HepG2 (cell line): ENCODE results near the gene PRPSAP1. TPM values are rescaled to one million over a fixed set of nuclear protein-coding genes. Genes with fewer than 3 reads are reported as not detected.

Experiments used
- CENPX ChIP-seq: sonication (generic); formaldehyde crosslinking; IDR thresholded peaks from 2 replicates; pipeline ENCODE4 v1.9.0; 2021; ENCODE audit warnings: mild to moderate bottlenecking, missing genetic modification reagents, moderate library complexity
- EZH2 ChIP-seq: conservative IDR thresholded peaks from 2 replicates; pipeline ENCODE4 v1.6.1; 2012; ENCODE audit warnings: mild to moderate bottlenecking, low read depth, low read length, moderate library complexity
- PCBP1 ChIP-seq: fragments of 200-400 bp; formaldehyde crosslinking; IDR thresholded peaks from 2 replicates; pipeline ENCODE4 v1.6.1; 2017; ENCODE audit warnings: mild to moderate bottlenecking, low read depth, low read length, borderline replicate concordance
- PITX1 ChIP-seq: sonication (generic); formaldehyde crosslinking; IDR thresholded peaks from 2 replicates; pipeline ENCODE4 v1.5.1; 2020; ENCODE audit warnings: mild to moderate bottlenecking, missing genetic modification reagents
- RAD21 ChIP-seq: fragments of 450-650 bp; formaldehyde crosslinking; IDR thresholded peaks from 2 replicates; pipeline ENCODE4 v1.5.0; 2020; ENCODE audit warnings: mild to moderate bottlenecking
- RAD51 ChIP-seq: fragments of 450-650 bp; IDR thresholded peaks from 2 replicates; pipeline ENCODE4 v1.6.1; 2016; ENCODE audit warnings: borderline replicate concordance
- RORA ChIP-seq: sonication (generic); formaldehyde crosslinking; IDR thresholded peaks from 2 replicates; pipeline ENCODE4 v1.5.0; 2020; ENCODE audit warnings: mild to moderate bottlenecking, missing genetic modification reagents, moderate library complexity
- TP53 ChIP-seq: sonication (generic); formaldehyde crosslinking; conservative IDR thresholded peaks from 2 replicates; pipeline ENCODE4 v1.4.0; 2020; ENCODE audit warnings: missing genetic modification reagents
- ZNF225 ChIP-seq: sonication (generic); formaldehyde crosslinking; IDR thresholded peaks from 2 replicates; pipeline ENCODE4 v1.4.0; 2020; ENCODE audit warnings: mild to moderate bottlenecking, missing genetic modification reagents
- ZNF253 ChIP-seq: sonication (generic); formaldehyde crosslinking; IDR thresholded peaks from 2 replicates; pipeline ENCODE4 v1.8.0; 2022; ENCODE audit warnings: mild to moderate bottlenecking, missing genetic modification reagents, borderline replicate concordance
- ZNF260 ChIP-seq: sonication (generic); formaldehyde crosslinking; IDR thresholded peaks from 2 replicates; pipeline ENCODE4 v1.4.0; 2020; ENCODE audit warnings: missing genetic modification reagents, low read depth, mild to moderate bottlenecking, borderline replicate concordance
- ZNF501 ChIP-seq: sonication (generic); formaldehyde crosslinking; IDR thresholded peaks from 2 replicates; pipeline ENCODE4 v1.5.1; 2020; ENCODE audit warnings: mild to moderate bottlenecking, moderate library complexity, missing genetic modification reagents
- ZNF768 ChIP-seq: sonication (generic); formaldehyde crosslinking; IDR thresholded peaks from 2 replicates; pipeline ENCODE4 v1.4.0; 2020; ENCODE audit warnings: missing genetic modification reagents
- polyA plus RNA-seq, 8 experiments: library from polyadenylated mRNA; depleted of rRNA in 3 of 8; stranded (reverse) in 7 of 8; unstranded in 1 of 8; fragments of >200 nt; fragmentation: Illumina TruSeq in 4 of 8; extraction: Trizol in 4 of 8; gene quantifications; 2 replicates each; pipeline versions ENCODE4 v1.2.1 to v1.2.3, GENCODE V29; 2011 to 2016; ENCODE audit warnings: low read depth in 4 of 8, missing spikeins in 1 of 8, mixed read lengths in 1 of 8; ENCODE audit not compliant: insufficient read depth in 1 of 8
- total RNA-seq, 5 experiments: library from RNA; depleted of rRNA; stranded (reverse); fragments of >200 nt; fragmentation: Illumina TruSeq; extraction: Trizol; gene quantifications; 2 replicates each; pipeline ENCODE4 v1.2.3, GENCODE V29; 2016; ENCODE audit warnings: low read depth in 1 of 5
- TF ChIP-seq, protein P1 (sequence below): sonication (generic); formaldehyde crosslinking; IDR thresholded peaks from 2 replicates; pipeline ENCODE4 v1.8.0; 2022; ENCODE audit warnings: low read depth, missing genetic modification reagents
- TF ChIP-seq, protein P2 (sequence below): sonication (generic); formaldehyde crosslinking; IDR thresholded peaks from 2 replicates; pipeline ENCODE4 v1.9.0; 2022; ENCODE audit warnings: low read depth, missing genetic modification reagents
- TF ChIP-seq, protein P3 (sequence below): sonication (generic); formaldehyde crosslinking; IDR thresholded peaks from 2 replicates; pipeline ENCODE4 v1.5.0; 2020; ENCODE audit warnings: mild to moderate bottlenecking, low read depth, missing genetic modification reagents, borderline replicate concordance
- TF ChIP-seq, protein P4 (sequence below): IDR thresholded peaks from 2 replicates; pipeline ENCODE4 v1.6.1; 2016; ENCODE audit warnings: low read depth
- TF ChIP-seq, protein P5 (sequence below): sonication (generic); formaldehyde crosslinking; IDR thresholded peaks from 2 replicates; pipeline ENCODE4 v1.5.1; 2020; ENCODE audit warnings: missing genetic modification reagents, mild to moderate bottlenecking, borderline replicate concordance

PRPSAP1 gene
- total and polyA plus RNA-seq, 2 of the 13 experiments (the other 11 are each of a cell fraction or from before 2014, with no cell fraction given): 91.1 to 314 TPM

DNA sequence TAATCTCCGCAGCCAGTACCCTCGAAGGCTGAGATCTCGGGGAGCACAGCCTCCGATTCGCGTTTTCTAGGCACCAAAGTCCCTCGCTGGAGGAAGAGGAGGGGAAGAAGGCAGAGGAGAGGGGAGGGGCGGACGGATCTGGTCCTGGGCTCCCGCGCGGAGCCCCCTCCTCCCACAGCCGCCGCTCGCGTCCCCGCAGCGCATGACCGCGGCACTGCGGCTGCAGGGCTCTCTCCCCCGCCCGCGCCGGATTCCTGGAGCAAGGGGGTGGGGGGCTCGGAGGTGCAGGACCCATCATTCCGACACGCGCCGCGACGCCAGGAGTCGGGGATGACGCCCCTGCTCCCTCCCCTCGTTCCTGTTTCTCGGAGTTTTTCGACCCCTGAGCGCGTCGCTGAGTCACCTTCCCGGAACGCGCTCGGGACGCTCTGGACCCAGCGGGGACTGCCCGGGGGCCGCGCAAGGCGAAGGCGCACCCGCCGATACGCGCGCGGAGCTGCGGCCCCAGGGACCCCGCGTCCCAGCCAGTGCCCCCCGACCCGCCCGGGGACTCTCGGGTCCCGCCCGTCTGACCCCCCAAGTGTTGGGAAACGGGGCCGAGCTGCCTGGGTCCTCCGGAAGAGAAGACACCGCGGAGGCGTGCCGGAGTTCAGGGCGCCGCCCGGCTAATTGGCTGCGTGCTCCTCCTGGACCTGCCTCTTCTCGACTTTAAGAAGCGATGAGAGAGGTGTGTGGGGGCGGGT, 29.3 kb upstream of the PRPSAP1 start (continued):
- TF ChIP-seq, protein P1, sequence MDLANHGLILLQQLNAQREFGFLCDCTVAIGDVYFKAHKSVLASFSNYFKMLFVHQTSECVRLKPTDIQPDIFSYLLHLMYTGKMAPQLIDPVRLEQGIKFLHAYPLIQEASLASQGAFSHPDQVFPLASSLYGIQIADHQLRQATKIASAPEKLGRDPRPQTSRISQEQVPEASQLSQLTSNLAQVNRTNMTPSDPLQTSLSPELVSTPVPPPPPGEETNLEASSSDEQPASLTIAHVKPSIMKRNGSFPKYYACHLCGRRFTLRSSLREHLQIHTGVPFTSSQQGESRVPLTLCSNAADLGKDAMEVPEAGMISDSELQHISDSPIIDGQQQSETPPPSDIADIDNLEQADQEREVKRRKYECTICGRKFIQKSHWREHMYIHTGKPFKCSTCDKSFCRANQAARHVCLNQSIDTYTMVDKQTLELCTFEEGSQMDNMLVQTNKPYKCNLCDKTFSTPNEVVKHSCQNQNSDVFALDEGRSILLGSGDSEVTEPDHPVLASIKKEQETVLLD (CRISPR knock-in tag): peak; percentile 20; the same call in 1 of the 2 replicates
- TF ChIP-seq RORA (CRISPR knock-in tag) (no peak), PCBP1 (no peak), RAD21 (CRISPR knock-in tag) (peak; percentile 67), ZNF260 (no peak; the same call in 1 of the 2 replicates), ZNF501 (CRISPR knock-in tag) (no peak), EZH2 (no peak), TP53 (CRISPR knock-in tag) (no peak), ZNF253 (CRISPR knock-in tag) (peak; percentile 67), PITX1 (CRISPR knock-in tag) (no peak), ZNF225 (CRISPR knock-in tag) (no peak), ZNF768 (CRISPR knock-in tag) (peak; percentile 78), RAD51 (no peak), CENPX (CRISPR knock-in tag) (no peak)
- TF ChIP-seq, protein P2, sequence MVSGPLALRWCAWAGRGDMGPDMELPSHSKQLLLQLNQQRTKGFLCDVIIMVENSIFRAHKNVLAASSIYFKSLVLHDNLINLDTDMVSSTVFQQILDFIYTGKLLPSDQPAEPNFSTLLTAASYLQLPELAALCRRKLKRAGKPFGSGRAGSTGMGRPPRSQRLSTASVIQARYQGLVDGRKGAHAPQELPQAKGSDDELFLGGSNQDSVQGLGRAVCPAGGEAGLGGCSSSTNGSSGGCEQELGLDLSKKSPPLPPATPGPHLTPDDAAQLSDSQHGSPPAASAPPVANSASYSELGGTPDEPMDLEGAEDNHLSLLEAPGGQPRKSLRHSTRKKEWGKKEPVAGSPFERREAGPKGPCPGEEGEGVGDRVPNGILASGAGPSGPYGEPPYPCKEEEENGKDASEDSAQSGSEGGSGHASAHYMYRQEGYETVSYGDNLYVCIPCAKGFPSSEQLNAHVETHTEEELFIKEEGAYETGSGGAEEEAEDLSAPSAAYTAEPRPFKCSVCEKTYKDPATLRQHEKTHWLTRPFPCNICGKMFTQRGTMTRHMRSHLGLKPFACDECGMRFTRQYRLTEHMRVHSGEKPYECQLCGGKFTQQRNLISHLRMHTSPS (CRISPR knock-in tag): peak; percentile 36
- TF ChIP-seq, protein P3, sequence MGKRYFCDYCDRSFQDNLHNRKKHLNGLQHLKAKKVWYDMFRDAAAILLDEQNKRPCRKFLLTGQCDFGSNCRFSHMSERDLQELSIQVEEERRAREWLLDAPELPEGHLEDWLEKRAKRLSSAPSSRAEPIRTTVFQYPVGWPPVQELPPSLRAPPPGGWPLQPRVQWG (CRISPR knock-in tag): no peak
- TF ChIP-seq, protein P4, sequence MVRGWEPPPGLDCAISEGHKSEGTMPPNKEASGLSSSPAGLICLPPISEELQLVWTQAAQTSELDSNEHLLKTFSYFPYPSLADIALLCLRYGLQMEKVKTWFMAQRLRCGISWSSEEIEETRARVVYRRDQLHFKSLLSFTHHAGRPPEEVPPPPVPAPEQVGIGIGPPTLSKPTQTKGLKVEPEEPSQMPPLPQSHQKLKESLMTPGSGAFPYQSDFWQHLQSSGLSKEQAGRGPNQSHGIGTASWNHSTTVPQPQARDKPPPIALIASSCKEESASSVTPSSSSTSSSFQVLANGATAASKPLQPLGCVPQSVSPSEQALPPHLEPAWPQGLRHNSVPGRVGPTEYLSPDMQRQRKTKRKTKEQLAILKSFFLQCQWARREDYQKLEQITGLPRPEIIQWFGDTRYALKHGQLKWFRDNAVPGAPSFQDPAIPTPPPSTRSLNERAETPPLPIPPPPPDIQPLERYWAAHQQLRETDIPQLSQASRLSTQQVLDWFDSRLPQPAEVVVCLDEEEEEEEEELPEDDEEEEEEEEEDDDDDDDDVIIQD (CRISPR knock-in tag): peak; percentile 10; the same call in 1 of the 2 replicates
- TF ChIP-seq, protein P5, sequence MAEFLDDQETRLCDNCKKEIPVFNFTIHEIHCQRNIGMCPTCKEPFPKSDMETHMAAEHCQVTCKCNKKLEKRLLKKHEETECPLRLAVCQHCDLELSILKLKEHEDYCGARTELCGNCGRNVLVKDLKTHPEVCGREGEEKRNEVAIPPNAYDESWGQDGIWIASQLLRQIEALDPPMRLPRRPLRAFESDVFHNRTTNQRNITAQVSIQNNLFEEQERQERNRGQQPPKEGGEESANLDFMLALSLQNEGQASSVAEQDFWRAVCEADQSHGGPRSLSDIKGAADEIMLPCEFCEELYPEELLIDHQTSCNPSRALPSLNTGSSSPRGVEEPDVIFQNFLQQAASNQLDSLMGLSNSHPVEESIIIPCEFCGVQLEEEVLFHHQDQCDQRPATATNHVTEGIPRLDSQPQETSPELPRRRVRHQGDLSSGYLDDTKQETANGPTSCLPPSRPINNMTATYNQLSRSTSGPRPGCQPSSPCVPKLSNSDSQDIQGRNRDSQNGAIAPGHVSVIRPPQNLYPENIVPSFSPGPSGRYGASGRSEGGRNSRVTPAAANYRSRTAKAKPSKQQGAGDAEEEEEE (CRISPR knock-in tag): 0 out of 2 replicates have a peak, but pooled peaks have one; percentile 48
